Measurements from ENCODE around the gene ARL6IP4. TPM values are rescaled to one million over a fixed set of nuclear protein-coding genes. Genes with fewer than 3 reads are reported as not detected.

ARL6IP4 gene
- total RNA-seq, 6 donors from 2014 or later = 163 to 248 (median 187) TPM

DNA sequence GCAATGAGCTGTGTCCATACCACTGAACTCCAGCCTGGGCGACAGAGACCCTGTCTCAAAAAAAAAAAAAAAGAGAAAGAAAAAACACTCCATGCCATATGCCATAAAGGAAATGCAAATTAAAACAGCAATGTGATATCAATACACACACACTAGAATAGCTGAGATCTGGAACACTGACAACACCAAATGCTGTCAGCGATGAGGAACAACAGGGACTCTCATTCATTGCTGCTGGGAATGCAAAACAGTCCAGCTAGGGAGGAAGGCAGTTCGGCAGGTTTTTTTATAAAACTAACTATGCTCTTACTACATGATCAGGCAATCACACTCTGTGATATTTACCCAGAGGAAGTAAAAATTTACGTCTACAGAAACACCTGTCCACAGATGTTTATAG is 10.8 kb upstream of the ARL6IP4 start:
- DNase-seq = no peak
- H3K36me3 ChIP-seq = no peaks in the 10 kb centered on the region
- peaks cover 18 to 27% (median 20%) of the 10 kb centered on the region in 4 donors for H3K4me1 ChIP-seq
- 24 to 29% methylated on average over 4 of the region's 4 CpGs for WGBS, 2 donors
- no peaks in the 10 kb centered on the region for H3K9me3 ChIP-seq
- no peak for ATAC-seq (ENCODE audit: low FRiP score in 2 of 2)
- TF ChIP-seq, protein P1, sequence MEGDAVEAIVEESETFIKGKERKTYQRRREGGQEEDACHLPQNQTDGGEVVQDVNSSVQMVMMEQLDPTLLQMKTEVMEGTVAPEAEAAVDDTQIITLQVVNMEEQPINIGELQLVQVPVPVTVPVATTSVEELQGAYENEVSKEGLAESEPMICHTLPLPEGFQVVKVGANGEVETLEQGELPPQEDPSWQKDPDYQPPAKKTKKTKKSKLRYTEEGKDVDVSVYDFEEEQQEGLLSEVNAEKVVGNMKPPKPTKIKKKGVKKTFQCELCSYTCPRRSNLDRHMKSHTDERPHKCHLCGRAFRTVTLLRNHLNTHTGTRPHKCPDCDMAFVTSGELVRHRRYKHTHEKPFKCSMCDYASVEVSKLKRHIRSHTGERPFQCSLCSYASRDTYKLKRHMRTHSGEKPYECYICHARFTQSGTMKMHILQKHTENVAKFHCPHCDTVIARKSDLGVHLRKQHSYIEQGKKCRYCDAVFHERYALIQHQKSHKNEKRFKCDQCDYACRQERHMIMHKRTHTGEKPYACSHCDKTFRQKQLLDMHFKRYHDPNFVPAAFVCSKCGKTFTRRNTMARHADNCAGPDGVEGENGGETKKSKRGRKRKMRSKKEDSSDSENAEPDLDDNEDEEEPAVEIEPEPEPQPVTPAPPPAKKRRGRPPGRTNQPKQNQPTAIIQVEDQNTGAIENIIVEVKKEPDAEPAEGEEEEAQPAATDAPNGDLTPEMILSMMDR (IDR thresholded peaks at IDR 0.05) = no peak
- TF ChIP-seq POLR2A (IDR thresholded peaks at IDR 0.05) = no peak
- no peak for TF ChIP-seq POLR2AphosphoS5 (IDR thresholded peaks at IDR 0.05)
- TF ChIP-seq EP300 (IDR thresholded peaks at IDR 0.05) = no peak
- no peak overlapping the region for H3K27ac ChIP-seq
- no peak overlapping the region for H3K4me3 ChIP-seq
- no peaks in the 10 kb centered on the region for H3K27me3 ChIP-seq

DNA sequence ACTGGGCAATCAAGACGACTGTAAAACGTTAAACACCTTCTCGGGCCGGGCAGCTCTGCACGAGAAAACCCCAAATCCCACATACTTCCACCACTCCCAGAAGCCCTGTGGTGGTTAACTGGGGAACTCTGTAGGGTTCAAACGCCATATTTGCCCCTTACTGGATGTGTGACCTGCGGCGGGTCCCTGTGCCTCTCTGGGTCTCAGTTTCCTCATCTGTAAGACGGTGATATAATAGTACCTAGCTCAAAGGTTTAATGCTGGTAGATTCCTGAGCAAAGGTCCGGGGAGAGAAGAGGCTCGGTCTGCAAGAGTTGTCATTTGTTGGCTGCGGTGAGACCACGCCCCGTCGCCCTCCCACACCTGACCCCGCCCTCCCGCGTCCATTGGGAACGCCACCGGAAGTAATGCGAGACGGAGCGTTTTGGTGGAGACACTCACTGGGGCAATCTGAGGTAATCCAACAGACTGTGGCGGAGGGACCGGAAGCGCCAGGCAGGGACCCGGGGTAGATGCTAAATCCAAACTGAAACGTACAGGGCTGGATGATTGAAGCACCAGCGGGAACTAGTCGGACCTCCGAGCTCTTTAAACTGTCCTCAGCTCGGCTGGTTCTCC is 6.1 kb upstream of the ARL6IP4 start:
- Histone ChIP-seq H3K9me3 (no peaks in the 10 kb centered on the region), H3K4me3 (peak overlapping the region; percentile 89 to 99 (median 94)), H3K27ac (peak overlapping the region; percentile 96 to 99 (median 97)), H3K27me3 (no peaks in the 10 kb centered on the region), H3K4me1 (peaks cover 25 to 48% (median 28%) of the 10 kb centered on the region in 4 donors), H3K36me3 (peaks cover 0 to 6% (median 3%) of the 10 kb centered on the region in 4 donors)
- peak in 2 of 4 donors; percentile 22 to 25 for TF ChIP-seq POLR2A (IDR thresholded peaks at IDR 0.05)
- TF ChIP-seq POLR2AphosphoS5 (IDR thresholded peaks at IDR 0.05) = peak; percentile 90
- TF ChIP-seq, protein P1 (IDR thresholded peaks at IDR 0.05) = no peak
- 0% methylated on average over 5 to 32 of the region's 32 CpGs for WGBS, 2 donors
- ATAC-seq (ENCODE audit: low FRiP score in 2 of 2) (peak; percentile 97 to 98), DNase-seq (peak; percentile 97 to 98)

DNA sequence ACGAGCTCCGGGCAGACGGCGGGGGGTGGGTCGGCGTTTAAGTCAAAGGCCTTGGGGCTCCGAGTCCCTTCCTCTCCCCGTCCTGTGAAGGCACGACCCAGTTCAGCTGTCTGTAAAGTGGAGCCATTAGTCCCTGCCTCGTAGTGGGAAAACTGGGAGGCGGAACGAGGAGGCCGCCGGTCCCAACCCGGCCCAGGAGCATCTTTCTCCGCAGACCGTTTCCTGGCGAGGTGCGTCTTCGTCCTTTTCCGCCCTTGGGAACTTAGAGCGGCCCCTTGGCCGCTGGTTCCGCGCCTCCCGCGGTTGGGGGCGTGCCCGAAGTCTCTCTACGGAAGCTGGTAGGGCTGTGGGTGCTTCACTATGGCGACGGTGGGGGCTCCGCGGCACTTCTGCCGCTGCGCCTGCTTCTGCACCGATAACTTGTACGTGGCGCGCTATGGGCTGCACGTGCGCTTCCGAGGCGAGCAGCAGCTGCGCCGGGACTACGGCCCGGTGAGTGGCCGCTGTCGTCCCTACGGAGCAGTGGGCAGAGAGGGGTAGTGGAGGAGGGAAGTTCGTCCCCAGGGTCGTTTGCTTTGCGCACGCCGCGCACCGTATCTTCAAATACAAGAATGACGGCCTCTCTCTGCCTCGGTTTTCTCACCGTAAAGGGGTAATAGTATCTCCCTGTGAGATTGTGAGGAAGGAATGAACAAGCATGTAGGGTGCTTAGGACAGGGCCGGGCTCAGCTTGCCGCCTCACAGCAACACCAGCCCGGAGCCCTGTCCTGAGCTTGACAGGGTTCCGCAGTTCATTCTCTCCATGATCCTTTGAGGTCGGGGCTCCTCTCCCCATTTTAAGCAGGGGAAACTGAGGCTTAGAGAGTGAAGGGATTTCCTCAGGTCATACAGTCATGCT is 5.3 kb upstream of the ARL6IP4 start, which contains the start of gene OGFOD2:
Gene OGFOD2 (plus strand): TSS at position 353 of the 898 bp plus-strand sequence. CDS start 8 bp downstream, at position 361.
- DNase-seq (peak; percentile 90 to 97), ATAC-seq (ENCODE audit: low FRiP score in 2 of 2) (peak; percentile 97)
- Histone ChIP-seq H3K27me3 (no peaks in the 10 kb centered on the region), H3K4me3 (peak within 1 kb of the TSS; percentile 89 to 99 (median 94)), H3K4me1 (peaks cover 32 to 56% (median 34%) of the 10 kb centered on the region in 4 donors), H3K27ac (peak within 1 kb of the TSS; percentile 96 to 99 (median 97)), H3K9me3 (no peaks in the 10 kb centered on the region), H3K36me3 (peaks cover 0 to 6% (median 3%) of the 10 kb centered on the region in 4 donors)
- TF ChIP-seq, protein P1 (IDR thresholded peaks at IDR 0.05) = no peak
- TF ChIP-seq POLR2AphosphoS5 (IDR thresholded peaks at IDR 0.05) = peak in 1 of 2 donors; percentile 75
- TF ChIP-seq POLR2A (IDR thresholded peaks at IDR 0.05) = peak in 2 of 4 donors; percentile 17 to 68
- TF ChIP-seq EP300 (IDR thresholded peaks at IDR 0.05) = peak in 1 of 4 donors; percentile 16
- WGBS, 2 donors = 0% methylated on average over 7 to 58 of the region's 66 CpGs

DNA sequence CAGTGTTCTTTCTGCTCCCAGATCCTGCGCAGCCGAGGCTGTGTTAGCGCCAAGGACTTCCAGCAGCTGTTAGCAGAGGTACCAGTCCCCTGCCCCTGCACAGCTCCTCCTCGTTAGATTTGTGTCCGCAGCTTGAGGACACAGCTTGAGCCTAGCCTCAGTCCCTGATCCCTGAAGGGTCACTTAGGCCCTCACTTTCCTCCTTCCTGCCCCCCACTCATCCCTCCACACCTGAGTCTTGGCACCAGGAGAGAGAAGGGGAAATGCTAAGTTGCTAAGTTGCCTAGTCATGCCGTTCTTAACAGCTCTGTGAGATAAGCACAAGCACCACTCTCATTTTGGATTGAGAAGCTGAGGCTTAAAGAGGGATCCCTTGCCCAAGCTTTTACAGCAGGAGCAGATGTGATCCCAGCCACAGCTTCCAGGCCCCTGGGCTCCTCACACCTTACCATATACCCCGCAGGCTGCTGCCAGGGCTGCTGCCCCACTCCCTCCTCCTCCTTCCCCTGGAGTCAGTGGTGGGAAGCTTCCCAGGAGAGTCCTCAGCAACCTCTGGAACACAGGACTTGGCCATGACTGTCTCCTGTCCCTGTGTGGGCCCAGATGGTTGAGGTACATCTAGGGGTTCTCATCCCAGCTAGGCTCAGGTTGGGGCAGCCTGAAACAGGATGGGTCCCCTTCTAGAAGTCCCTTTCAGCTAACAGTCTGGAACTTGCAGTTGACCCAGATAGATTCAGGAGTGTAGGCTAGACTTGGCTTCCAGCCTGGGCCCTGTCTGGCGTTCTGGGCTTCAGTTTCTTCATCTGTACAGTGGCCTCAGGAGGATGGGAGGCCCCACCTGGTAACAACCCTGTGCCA is 4.5 kb upstream of the ARL6IP4 start:
- Histone ChIP-seq H3K27me3 (no peaks in the 10 kb centered on the region), H3K36me3 (peaks cover 0 to 6% (median 3%) of the 10 kb centered on the region in 4 donors), H3K4me1 (peaks cover 32 to 59% (median 35%) of the 10 kb centered on the region in 4 donors), H3K9me3 (no peaks in the 10 kb centered on the region), H3K4me3 (peak overlapping the region; percentile 89 to 99 (median 94)), H3K27ac (peak overlapping the region; percentile 96 to 99 (median 97))
- TF ChIP-seq EP300 (IDR thresholded peaks at IDR 0.05) = no peak
- ATAC-seq (ENCODE audit: low FRiP score in 2 of 2) (no peak), DNase-seq (no peak)
- WGBS, 2 donors = 5 to 11% methylated on average over 6 to 8 of the region's 8 CpGs
